HG03442 (cell line): ENCODE data around the gene SCG3.

Source experiments
- ATAC-seq: cut with Tn5 transposase; IDR thresholded peaks from one replicate; pipeline ENCODE4 v1.9.1; 2021; ENCODE audit warnings: mild to moderate bottlenecking, moderate library complexity; ENCODE audit not compliant: unreplicated experiment

SCG3 gene

DNA sequence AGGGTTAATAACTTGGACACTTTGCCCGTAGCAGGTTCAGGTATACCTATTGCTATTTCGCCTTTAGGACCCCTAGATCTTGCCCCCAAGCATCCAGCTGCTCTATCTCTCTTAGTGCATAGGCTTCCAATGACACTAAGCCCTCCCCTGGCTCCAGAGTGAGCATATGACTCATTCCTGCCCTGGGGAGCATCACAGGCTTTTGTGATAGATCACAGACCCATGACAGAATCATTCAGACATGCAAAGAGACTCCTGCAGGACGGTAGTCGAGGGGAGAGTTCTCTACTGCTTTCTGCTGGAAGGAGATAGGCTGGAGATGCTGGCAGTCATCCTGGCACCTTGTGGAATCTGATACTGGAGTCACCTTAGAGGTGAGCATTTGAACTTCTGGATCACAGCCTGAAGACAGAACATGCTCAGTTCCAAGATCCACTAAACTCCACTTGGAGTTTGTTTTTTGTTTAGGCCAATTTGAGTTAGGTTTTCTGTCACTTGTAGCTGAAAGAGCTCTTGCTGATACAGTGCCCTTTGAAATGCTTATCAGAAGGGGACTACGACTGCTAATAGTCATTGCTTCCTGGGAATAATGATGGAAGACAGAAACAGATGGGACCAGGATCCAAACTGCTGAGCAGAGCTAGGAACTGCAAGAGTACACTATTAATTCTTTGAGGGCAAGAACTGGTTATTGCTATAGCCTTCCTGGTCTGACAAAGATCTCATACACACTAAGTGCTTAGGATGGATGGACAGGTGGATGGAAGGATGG, 45.2 kb downstream of the SCG3 start:
- peak; percentile 94 for ATAC-seq

DNA sequence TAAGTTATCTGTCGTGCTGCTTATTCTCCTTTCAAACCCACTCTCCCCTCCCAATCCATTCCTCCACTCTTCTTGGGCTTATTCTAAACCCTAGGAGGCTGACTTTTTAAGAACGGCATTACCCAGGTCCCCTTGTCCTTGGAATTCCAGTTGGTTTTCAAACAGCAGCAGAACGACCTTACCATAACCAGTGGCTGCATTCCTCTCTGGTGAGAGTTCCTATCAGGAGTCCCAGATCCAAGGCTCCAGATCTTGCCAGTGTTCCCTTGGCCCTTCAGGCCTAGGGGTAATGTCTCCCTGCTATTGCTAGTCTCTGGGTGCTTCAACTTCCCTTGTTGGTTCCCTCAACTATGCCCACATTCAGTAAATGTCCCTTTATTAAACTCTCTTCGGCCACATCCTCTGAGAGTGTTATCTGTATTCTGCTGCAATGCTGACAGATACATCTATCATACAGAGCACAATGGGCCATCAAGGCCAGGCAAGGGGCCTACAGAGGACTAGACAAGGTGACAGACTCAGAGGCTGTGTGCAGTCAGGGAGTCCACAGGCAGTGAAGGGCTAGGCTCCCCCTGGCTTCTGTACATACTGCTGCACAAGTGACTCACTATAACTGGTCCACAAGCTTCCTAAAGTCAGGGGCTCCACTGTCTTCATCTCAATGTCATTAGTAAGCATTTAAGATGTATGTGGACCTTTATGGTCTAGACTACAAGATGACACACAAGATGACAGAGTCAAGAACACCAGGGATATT, 46.0 kb downstream of the SCG3 start:
- ATAC-seq: no peak

DNA sequence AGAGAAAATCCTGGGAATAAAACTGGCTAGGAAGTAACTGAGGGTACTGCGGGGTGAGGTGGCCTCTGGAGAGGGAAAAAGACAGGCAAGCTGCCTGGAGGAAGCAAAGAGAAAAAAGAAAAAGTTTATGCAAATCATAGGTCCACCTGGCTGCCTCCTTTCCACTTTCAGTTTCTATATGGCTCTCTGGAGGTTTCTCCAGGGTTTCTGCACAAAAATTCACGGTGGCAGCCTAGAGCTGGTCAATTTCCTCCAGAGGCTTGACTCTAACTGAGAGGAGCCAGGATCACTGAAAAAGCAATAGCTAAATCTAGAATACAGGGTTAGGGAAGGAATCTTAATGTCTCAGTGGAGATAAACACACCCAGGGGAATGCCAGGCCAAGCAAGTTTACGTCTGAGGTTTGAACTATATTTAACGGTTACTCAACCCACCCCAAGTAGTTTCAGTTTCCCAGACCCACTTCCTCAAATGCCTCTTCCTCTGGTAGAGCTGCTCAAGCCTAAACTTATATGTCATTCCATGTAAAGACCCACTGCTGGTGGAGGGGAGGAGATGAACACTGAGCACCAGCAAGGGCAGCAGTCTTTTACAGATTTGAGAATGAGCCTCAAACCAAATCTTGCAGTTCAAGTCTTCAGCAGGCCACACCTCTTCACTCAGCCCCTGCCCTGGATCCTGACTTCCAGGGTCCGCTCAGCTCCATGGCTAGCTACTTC, 50.4 kb downstream of the SCG3 start:
- peak; percentile 55 for ATAC-seq

DNA sequence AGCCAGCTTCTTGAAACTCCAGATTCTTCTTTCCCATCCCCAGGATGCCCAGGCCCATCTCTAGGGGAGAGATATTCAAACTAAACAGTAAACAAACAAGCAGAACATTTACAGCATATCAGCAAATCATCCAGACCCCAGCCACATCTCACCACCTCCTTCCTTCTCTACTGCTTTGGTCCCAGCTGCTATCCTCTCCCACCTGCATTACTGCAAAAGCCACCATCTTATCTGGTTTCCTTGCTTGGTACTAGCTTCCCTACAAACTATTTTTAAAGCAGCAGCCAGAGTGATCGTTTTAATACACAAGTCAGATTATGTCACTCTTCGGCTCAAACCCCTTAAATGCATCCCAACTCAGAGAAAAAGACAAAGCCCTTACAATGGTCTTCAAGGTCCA, 51.3 kb downstream of the SCG3 start:
- ATAC-seq: no peak

DNA sequence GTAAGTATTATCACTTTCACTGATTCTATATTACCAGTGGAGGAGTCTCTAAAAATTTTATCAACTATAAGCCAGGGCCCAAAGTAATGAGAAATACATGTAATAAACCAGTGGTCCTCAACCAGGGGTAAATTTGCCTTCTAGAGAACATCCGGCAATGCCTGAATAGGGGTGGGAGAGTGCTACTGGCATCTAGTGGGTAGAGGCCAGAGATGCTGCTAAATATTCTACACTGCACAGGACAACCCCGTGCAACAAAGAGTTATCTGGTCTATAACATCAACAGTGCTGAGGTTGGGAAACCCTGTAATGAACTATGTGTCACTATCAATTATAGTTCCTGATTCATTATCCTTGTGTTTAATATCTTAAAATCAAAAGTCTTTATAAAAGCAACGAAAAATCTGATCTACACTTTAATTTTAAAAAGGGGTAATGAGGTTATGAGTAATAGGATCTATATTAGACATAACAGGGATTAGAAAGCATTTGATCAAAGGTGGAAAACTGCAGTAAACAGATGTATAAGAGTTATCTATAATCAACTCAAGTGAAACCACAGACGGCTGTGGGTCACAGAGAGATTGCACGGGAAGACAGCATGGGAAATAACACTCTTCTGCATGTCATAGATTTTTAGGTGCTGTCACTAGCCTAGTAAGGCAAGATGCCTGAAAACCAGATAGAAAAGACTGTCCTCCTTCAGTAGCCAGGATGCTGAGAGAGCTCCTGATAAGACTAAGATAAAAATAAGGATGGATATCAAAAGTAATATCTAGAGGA, 54.1 kb downstream of the SCG3 start:
- ATAC-seq: no peak

DNA sequence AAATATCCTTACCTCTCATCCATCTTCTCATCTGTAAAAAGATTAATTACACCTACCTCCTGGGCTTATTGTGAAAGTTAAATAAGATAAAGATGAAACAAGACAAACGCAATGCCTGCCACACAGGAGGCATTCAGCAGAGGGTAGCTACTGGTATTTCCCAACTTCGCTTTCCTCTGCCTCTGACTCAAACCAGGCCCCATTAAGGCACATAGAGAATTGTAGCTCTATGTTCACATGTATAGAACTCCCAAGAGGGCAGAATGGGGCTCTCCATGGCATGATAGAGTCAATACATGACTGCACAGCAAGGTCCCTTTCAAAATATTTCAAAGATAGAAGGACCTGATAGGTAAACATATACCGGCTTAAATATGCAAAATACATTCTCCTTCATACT, 54.8 kb downstream of the SCG3 start:
- ATAC-seq: no peak

DNA sequence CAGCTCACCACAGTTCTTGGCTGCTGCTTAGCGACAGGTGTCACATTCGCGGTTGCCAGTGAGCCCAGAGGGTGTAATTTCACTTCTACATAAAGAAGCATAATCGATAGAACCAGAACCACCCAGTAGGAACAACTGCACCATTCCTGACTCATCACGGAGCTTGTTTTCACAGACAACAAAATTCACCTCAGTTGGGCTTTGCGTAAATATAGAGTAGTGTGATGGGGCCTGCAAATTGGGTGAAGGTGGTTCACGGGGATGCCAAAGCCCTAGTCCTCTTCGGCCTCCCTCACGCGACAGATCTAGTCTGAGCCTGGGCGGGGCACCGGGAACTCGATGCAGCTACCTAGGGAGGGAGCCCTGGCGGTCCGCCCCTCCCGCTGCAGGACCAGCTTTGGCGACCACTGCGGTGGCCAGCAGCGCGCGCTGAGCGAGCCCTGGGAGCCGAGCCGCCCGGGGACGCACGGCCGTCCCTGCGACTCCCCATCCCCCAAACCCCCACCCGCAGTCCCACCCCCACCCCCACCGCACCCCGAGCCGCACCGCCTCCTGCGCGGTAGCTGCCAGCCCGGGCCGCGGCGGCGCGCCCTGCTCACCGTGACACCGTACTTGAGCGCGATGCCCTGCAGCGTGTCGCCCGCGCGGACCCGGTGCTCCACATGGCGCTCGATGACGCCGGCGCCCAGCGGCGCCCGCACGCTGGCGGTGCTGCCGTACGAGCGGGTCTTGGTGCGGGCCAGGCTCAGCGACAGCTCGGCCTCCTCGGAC, 55.6 kb downstream of the SCG3 start:
- peak; percentile 24 for ATAC-seq

DNA sequence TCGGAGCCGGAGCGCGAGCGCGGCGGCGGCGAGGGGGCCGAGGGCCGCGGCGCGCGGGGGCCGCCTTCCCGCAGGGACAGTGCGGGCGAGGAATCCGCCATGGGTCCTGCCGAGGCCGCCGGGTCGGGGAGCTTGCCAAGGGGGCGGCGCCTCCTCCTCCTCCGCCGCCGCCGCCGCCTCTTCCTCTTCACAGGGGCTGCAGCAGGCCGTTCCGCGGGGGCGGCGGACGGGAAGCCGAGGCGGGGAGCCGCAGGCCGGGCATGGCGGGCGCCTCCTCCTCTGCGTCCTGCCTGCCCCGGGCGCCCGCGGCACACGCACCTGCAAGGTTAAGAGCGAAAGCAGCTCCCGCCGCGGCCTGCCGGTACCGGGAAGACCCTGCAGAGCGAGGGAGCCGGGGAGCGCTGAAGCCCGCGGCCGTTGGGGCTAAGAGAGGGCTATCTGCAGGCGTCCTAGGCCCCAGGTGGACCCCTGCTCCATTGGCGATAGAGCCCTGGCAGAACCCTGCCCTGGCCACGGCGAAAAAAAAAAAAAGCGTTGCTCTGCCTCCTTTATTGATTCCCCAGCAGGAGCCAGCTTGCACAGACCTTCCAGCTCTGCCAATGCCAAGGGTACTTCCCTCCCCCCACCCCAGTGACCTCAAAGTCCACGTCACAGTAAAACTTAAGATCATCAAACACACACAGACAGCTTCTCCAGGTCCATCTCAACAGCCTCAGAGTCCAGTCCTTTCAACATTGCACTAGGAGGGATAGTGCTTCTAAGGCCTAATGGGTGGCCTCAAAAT, 56.4 kb downstream of the SCG3 start, which contains the start of gene LYSMD2:
TSS of gene LYSMD2 (minus strand) at position 134 of the 784 bp plus-strand sequence. CDS start at position 101, 33 bp downstream.
- ATAC-seq: peak; percentile 40

DNA sequence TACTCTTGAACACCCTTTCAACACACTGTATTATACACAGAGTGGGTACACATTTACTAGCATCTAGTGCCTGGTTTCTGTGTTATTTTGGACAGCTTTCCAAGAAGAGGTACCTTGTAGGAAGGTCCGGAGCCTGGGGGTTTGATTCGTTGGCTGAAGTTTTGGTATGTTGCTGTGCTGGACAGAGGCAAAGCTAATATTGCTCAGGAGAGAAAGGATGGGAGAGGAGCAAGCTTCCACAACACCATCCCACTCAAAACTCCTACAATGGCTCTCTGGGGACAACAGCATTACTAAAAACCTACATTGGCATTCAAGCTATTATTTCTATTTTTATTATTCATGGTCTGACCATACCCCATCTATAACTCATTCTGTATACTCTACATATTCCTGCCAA, 57.2 kb downstream of the SCG3 start:
- ATAC-seq: no peak

DNA sequence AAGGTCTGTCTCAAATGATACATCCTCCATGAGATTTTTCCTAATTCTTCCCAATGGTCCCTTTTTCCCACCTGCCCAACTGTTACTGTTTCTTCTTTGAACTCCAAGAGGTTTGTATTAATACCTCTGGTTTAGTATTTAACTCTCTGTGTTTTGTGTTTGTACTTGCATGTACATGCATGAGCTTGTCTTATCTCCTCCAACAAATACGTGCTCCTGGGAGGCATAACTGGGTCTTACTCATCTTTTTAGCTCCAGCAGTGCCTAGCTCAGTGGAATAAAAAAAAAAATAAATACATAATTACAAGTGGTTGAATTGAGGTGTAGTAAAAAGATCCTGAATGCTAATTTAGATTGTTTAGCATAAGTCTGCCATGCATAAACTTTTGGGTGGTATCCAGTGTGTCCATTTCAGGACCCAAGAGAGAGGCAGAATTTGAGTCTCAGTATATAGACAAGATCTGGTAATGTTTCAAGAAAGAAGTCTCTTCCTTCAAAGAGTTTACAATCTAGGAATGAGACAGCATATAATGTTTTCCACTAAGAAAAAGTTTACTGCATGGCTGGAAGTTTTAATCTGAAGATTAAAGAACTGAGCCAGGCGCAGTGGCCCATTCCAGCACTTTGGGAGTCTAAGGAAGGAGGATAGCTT, 57.9 kb downstream of the SCG3 start:
- no peak for ATAC-seq

DNA sequence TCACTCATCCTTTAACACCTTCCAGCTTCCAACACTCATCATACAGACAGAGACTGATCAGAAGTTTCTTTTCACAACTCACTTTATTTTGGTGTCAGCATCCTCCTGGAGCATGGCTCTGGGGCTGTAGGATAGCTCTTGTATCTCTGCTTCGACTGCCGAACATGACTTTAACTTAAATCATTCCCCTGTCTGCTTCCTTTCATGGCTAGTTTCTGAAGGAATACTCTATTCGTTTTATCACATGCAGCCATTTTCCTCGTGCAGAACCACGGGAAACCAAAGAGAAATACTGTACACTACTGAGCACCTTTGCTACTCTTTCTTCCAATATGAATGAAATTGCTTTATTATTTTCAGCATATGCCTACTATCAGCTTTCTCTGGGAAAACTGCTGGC, 68.0 kb downstream of the SCG3 start:
- no peak for ATAC-seq

DNA sequence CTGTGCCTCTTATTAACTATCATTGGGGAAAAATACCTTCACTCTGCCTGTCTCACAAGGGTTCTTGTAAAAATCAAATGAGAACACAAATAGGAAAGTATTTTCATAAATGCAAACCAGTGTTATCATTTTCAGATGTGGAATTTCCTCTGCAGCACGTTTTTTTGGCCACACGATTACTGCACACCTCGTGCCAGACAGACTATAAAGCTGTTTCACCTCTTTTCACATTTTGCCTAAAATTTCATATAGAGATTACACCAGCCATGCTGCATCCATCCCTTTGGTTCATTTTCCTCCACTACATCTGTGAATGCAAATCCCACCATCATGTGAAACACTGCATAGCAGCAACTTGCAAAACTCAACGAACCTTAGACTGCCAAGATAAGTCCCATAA, 68.9 kb downstream of the SCG3 start:
- ATAC-seq: no peak

DNA sequence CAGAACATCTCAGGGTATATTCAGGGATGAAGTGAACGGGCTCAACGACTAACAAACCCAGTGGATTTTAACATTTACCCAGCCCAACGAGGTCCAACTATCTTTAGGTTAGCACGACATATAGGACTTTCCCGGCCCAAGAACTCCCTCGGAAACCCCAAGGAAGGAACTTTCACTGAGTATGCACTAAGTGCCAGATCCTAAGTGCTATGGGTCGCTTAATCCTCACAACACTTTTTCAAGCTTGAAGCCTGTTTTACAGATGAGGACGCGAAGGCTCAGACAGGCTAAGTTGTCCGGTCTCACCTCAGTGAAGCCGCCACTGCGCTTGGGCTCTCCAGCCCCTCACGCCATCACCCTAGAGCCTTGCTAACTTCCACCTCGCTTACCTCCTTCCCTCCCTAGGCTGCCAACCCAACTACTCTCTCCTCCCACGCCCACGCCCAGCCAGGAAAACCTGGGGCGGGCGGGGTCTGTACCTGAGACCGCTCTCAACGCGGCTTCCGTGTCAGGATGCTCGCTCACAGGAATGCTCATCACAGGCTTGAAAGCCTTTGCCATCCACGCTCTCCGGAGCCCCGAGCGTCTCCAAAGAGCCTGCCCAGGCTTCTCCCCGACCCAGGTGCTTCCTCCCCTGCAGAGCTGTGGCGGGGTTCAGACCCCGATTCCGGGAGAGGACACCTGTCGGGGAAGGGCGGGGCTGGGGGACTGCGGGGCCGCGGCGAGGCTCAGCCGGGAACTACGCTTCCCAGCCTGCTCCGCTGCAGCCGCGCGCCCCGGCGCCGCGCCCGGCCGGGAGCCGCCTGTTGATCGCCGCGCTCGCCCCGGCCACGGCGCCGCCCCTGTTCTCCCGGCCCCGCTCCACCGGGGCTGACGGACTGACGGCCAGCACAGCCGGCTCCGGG, 69.7 kb downstream of the SCG3 start, which contains the start of gene TMOD2:
TSS of gene TMOD2 (plus strand) at position 806 of the 905 bp plus-strand sequence. CDS start 14,845 bp downstream, outside the sequence.
- peak; percentile 75 for ATAC-seq

DNA sequence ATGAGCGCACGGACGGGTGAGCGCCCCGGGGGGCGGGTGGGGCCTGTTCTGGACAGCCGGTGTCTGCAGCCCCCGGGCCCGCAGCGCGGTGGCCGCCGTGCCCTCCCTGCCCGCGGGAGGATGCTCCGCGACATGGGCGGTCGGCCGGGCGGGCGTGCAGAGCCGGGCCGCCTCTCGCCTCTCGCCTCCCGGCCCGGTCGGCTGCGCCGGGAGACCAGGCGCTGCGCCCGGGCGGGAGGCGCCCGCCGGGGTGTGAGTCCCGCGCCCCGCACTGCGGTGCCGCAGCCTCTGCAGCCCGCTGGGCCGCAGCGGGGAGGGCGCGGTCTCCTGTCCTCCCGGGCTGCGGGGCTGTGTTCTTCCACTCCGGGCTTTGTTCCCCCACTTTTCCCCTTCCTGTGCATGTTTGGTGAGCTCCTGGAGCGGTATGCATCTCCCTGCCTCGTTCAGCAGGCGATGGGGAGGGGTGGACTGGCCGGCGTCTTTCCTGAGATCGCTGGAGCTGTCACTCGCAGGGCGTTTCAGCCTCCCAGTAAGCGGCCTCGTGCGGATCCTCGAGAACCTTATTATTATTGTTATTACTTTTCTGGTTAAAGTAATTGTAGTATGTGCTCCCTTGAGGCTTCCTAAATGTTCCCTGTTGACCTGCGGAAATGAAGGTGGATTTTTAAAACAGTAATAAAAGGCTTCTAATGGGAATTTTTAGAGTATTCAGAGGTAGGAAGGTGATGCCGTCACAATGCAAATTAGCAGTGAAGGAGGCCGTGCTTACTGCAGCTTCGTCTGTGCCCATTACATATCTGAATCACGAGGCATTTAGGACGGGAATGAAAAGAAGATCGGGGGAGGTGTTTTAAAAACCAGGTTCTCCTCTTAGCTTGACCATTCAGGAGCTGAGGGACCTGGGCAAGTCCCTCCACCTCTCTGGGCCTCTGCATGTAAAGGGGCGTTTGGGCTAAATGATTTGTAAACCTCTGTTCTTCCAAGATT, 70.7 kb downstream of the SCG3 start:
- peak; percentile 34 for ATAC-seq

DNA sequence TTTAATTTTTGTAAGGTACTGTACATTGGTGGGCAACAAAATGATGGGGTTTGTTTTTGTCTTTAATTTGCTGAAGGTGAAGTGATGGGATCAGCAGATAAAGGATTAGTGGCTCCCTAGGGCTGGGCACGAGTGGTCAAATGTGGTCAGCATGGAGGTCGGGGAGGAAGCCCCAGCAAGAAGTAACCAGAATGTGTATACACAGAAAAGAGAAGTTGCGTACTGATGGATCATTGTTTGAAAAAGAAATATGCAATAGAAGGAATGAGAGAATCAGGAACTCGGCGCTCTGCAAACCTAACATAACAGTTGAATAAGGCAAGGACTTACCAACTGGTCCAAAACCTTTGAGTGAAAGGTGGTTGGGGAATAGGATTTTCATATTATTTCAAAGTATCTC, 71.6 kb downstream of the SCG3 start:
- ATAC-seq: no peak

DNA sequence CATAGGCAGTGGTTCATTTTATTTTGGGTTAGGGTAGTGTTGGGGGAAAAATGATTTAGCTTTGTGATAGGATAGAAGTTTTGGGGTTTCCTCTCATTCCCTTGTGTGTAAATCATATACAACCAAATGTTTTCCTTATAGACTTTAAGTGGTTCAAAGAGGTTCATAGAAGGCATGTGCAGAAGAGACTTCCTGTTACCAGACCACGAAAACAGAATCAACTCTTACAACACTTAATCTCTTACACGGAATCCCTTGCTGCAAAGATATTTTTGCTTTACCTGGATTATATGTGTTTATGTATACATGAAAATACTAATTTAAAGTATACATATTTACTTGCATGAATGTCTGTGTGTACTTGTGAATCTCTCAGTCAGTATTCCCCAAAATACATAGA, 73.0 kb downstream of the SCG3 start:
- no peak for ATAC-seq
